Lower lobe of right lung (tissue), 2 donors: ENCODE measurements around the gene PPP1R12B. TPM values are rescaled to one million over a fixed set of nuclear protein-coding genes. Genes with fewer than 3 reads are reported as not detected.
"Not testable (repeated sequence)": the region's sequence is repeated elsewhere in the genome, so short reads cannot be mapped to it uniquely, and the experiment has no call there.

ENCODE experiments used
- ATAC-seq, 2 donors: fragments of 200-7000 bp; cut with Tn5 transposase; one replicate each; pipeline ENCODE4 v1.9.1; 2020 to 2022; ENCODE audit warnings: mild to moderate bottlenecking in 2 of 2, moderate library complexity in 2 of 2
- DNase-seq: peaks from one replicate; pipeline ENCODE4 v3.0.0-alpha.2; 2020
- H3K27ac ChIP-seq: fragments of 200-600 bp; one replicate; pipeline ENCODE4 v1.8.0; 2022
- H3K27me3 ChIP-seq: fragments of 200-600 bp; one replicate; pipeline ENCODE4 v1.8.0; 2022; ENCODE audit warnings: low read depth
- H3K36me3 ChIP-seq: fragments of 200-600 bp; one replicate; pipeline ENCODE4 v1.8.0; 2022; ENCODE audit warnings: mild to moderate bottlenecking
- H3K4me1 ChIP-seq: fragments of 200-600 bp; one replicate; pipeline ENCODE4 v1.8.0; 2022
- H3K4me3 ChIP-seq: fragments of 200-600 bp; one replicate; pipeline ENCODE4 v1.8.0; 2022; ENCODE audit warnings: mild to moderate bottlenecking
- H3K9me3 ChIP-seq: fragments of 200-600 bp; one replicate; pipeline ENCODE4 v1.8.0; 2022
- intact Hi-C: fragments of 100-400 bp; cut with DNase I; formaldehyde crosslinking; loops from one replicate; pipeline ENCODE4 v1.11.0; 2022
- total RNA-seq: library from RNA; stranded (reverse); fragmentation: NEBNext Ultra II Directional; extraction: Animal tissue kit (Norgen Biotek cat#: 25700); gene quantifications from one replicate; pipeline ENCODE4 v1.2.1, GENCODE V29; 2021
- TF ChIP-seq, protein P1 (sequence below): fragments of 200-600 bp; IDR thresholded peaks from one replicate; pipeline ENCODE4 v1.8.0; 2022; ENCODE audit warnings: antibody characterized with exemption, mild to moderate bottlenecking
- donor health status: DM: no; HTN: yes; CAD: no; lungs with severe emphysema.

The PPP1R12B gene
- total RNA-seq, 1 donor from 2014 or later = 41.4 TPM

DNA sequence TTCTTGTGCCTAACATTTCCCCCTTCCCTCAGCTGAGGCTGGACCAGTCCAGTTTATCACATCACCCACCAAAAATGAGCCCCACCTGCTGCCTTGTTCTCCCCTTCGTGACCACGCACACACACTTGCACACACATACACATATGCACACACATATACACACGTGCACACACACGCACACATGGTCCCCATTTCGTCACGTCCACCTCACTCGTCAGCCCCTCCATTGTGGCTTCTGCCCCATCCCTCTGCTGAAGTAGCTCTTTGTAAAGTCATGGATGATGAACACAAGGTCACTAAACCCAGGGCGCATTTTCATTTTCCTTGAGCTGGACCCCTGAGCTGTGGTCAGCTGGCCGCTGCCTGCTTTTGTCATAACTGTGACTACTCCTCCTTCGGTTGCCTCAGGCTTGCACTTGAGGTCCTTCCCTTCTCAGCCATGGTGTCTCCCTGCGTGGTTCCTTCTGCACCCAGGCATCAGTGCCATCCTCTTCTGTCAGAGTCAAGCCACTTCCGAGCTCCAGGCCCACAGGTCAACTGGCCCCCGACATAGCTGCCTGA, 267.9 kb downstream of the PPP1R12B start:
- no peak overlapping the region for H3K4me3 ChIP-seq
- H3K9me3 ChIP-seq = no peaks in the 10 kb centered on the region
- H3K27me3 ChIP-seq = peaks cover 20% of the 10 kb centered on the region
- TF ChIP-seq, protein P1, sequence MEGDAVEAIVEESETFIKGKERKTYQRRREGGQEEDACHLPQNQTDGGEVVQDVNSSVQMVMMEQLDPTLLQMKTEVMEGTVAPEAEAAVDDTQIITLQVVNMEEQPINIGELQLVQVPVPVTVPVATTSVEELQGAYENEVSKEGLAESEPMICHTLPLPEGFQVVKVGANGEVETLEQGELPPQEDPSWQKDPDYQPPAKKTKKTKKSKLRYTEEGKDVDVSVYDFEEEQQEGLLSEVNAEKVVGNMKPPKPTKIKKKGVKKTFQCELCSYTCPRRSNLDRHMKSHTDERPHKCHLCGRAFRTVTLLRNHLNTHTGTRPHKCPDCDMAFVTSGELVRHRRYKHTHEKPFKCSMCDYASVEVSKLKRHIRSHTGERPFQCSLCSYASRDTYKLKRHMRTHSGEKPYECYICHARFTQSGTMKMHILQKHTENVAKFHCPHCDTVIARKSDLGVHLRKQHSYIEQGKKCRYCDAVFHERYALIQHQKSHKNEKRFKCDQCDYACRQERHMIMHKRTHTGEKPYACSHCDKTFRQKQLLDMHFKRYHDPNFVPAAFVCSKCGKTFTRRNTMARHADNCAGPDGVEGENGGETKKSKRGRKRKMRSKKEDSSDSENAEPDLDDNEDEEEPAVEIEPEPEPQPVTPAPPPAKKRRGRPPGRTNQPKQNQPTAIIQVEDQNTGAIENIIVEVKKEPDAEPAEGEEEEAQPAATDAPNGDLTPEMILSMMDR = no peak
- ATAC-seq = peak in 1 of 2 donors; percentile 5
- DNase-seq = no peak
- no peaks in the 10 kb centered on the region for H3K36me3 ChIP-seq
- no peak overlapping the region for H3K27ac ChIP-seq
- H3K4me1 ChIP-seq = peaks cover 24% of the 10 kb centered on the region
- intact Hi-C loops = no loop called here

DNA sequence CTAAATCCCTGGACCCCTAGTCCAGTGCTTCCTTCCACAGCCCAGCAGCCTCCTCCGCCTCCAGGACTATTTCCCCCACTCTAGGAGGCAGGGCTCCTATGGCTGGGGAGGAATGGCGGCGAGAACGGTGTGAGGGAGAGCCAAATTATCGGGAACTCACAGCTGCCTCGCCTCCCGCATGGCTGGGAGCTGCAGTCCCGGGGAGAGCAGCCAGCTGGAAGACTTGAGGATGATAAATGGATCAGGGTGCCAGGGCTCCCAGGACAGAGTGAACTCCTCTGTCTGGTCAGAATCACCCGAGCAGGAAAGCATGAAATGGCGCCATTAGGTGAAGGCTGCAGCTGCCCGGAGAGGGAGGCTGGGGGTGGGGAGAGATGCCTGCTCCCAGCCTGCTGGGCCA, 270.5 kb downstream of the PPP1R12B start:
- H3K27ac ChIP-seq, DNase-seq, H3K36me3 ChIP-seq, H3K4me3 ChIP-seq, ATAC-seq, H3K9me3 ChIP-seq, intact Hi-C loops: not testable (repeated sequence)
- Histone ChIP-seq H3K4me1 (peaks cover 24% of the 10 kb centered on the region), H3K27me3 (peaks cover 35% of the 10 kb centered on the region)

DNA sequence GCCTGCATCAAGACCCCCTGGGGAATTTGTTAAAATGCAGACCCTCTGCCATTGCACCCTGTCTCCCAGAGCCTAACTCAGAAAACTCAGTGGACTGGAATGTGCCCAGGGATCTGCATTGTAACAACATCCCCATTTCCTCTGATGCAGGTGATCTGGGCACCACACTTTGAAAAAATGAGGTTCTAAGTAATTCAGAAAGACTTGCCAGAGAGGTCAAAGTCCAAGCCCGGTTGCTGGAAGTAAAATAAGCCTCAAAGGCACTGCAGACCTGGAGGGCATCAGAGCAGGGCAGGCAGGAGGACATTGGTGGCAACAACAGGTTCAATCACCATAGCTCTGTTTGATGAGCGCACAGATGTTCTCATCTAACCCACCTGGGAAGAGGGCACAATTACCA, 271.0 kb downstream of the PPP1R12B start:
- ATAC-seq = no peak
- Histone ChIP-seq H3K36me3 (no peaks in the 10 kb centered on the region), H3K27ac (no peak overlapping the region), H3K4me3 (no peak overlapping the region), H3K27me3 (peaks cover 35% of the 10 kb centered on the region), H3K4me1 (peaks cover 20% of the 10 kb centered on the region), H3K9me3 (no peaks in the 10 kb centered on the region)
- no peak for DNase-seq
- TF ChIP-seq, protein P1 = no peak
- intact Hi-C loops = no loop called here

DNA sequence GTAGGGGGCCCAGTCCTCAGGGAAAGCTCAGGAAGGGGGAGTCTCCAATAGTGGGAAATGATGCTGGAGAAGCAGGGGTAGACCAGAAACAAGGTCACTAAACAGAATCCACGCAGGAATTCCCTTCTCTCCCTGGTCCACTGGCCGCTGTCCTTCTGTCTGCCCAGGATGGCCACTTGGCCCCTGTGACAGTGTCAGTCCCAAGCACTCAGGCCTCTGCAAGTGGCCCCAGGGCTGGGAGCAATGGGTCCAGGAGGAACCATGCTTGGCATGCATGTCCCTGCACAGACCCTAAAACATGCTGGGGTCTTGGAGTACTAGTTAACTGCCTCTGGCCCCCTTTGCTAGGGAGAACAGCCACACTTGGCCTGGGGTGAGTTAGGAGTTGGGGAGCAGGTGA, 271.5 kb downstream of the PPP1R12B start:
- H3K27ac ChIP-seq, H3K36me3 ChIP-seq, intact Hi-C loops, H3K9me3 ChIP-seq, DNase-seq, ATAC-seq, H3K4me3 ChIP-seq: not testable (repeated sequence)
- peaks cover 15% of the 10 kb centered on the region for H3K4me1 ChIP-seq
- peaks cover 35% of the 10 kb centered on the region for H3K27me3 ChIP-seq

DNA sequence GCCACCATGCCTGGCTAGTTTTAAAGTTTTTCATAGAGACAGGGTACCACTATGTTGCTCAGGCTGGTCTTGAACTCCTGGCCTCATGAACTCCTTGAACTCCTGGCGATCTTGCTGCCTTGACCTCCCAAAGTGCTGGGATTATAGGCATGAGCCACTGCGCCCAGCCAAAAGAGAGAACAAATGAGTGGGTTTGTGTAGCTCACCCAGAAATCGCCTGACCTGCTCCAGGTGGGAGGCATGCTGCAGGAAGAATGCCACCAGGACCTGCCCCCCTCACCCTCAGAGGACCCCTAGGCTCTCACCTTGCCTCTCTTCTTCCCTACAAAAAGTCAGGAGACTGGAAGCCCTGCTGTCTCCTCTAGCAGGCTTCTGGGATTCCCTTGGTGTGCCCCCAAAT, 272.9 kb downstream of the PPP1R12B start:
- Histone ChIP-seq H3K9me3 (no peaks in the 10 kb centered on the region), H3K4me1 (peaks cover 4% of the 10 kb centered on the region), H3K27me3 (peaks cover 35% of the 10 kb centered on the region), H3K27ac (no peak overlapping the region), H3K36me3 (no peaks in the 10 kb centered on the region), H3K4me3 (no peak overlapping the region)
- TF ChIP-seq, protein P1 = no peak
- ATAC-seq (no peak), DNase-seq (no peak)
- intact Hi-C loops = no loop called here

- TF ChIP-seq, protein P1 = no peak
- Histone ChIP-seq H3K27ac (no peak overlapping the region), H3K9me3 (no peaks in the 10 kb centered on the region), H3K36me3 (no peaks in the 10 kb centered on the region), H3K4me1 (peaks cover 3% of the 10 kb centered on the region), H3K27me3 (peaks cover 42% of the 10 kb centered on the region), H3K4me3 (no peak overlapping the region)
- no peak for ATAC-seq
- no peak for DNase-seq
- intact Hi-C loops = no loop called here
These were observed 273.9 kb downstream of the PPP1R12B start for GRCh38 chr1:202622388-202622787.
